Activated T-cell treated with anti-CD3 and anti-CD28 coated beads, Interleukin-2, amount 50 U/mL, for 72 hours (primary cell): Measurements from ENCODE around the gene ADCY10. TPM values are rescaled to one million over a fixed set of nuclear protein-coding genes. Genes with fewer than 3 reads are reported as not detected.
"Not testable (repeated sequence)": the region's sequence is repeated elsewhere in the genome, so short reads cannot be mapped to it uniquely, and the experiment has no call there.

Source experiments
- ATAC-seq, 2 donors: fragments of 150-1000 bp; cut with Tn5 transposase; replicated peaks in 1 of 2; 2 replicates each; pipeline ENCODE4 v1.10.0; 2021; ENCODE audit warnings: moderate library complexity in 2 of 2, mild to moderate bottlenecking in 1 of 2
- DNase-seq, 2 donors: peaks; one replicate each; pipeline ENCODE4 v3.0.0; 2021 to 2022; ENCODE audit warnings: mixed read lengths in 1 of 2
- H3K27ac Mint-ChIP-seq: one replicate; pipeline ENCODE4 v1.8.0; 2022; ENCODE audit warnings: mild to moderate bottlenecking, moderate library complexity, mixed read lengths
- H3K27me3 Mint-ChIP-seq: one replicate; pipeline ENCODE4 v1.8.0; 2022; ENCODE audit warnings: low read depth, mixed read lengths
- H3K36me3 Mint-ChIP-seq, 2 donors: one replicate each; pipeline ENCODE4 v1.8.0; 2022; ENCODE audit warnings: mixed read lengths in 2 of 2, mild to moderate bottlenecking in 1 of 2; ENCODE audit not compliant: insufficient read depth in 2 of 2
- H3K4me1 Mint-ChIP-seq: one replicate; pipeline ENCODE4 v1.8.0; 2022; ENCODE audit warnings: low read depth, mixed read lengths
- H3K4me3 Mint-ChIP-seq, 2 donors: one replicate each; pipeline ENCODE4 v1.8.0; 2022; ENCODE audit warnings: mild to moderate bottlenecking in 2 of 2, mixed read lengths in 2 of 2, moderate library complexity in 2 of 2
- H3K9me3 Mint-ChIP-seq, 2 donors: one replicate each; pipeline ENCODE4 v1.8.0; 2022; ENCODE audit warnings: mixed read lengths in 2 of 2
- total RNA-seq, 2 donors: library from RNA; stranded (reverse); gene quantifications; one replicate each; pipeline ENCODE4 v1.2.3, GENCODE V29; 2022

The ADCY10 gene
- total RNA-seq, 2 donors from 2014 or later = 0.07 to 0.12 TPM

DNA sequence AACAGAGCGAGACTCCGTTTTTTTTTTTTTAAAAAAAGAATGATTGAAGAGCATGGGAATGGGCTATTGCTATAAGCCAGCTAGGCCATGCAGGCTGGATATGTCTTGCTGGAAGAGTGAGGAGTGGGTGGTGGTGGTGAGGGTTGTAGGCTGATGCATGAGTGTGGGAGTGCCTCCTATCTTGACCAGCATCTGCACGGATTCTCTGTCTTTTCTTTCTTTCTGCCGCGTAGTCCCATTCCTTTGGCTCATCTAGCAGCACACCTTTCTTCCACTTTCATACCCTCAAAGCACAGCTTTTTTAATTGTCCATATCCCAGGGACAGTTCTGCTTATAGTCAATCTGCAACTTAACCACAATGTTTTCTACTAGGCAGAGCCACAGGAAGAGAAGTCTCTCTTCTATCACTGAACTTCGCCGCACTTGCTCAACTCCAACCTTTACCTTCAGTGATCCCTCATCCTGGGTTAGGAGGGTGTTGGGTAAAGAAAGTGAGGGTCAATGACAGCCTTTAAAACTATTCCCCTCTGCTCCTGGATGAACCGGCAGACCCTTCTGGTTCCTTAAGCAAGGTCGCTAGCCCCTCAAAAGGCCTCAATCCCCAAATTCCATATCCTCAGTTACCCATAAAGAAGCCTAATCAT lies 15.2 kb downstream of the ADCY10 start:
- ATAC-seq = no peak
- H3K27me3 Mint-ChIP-seq = no peaks in the 10 kb centered on the region

DNA sequence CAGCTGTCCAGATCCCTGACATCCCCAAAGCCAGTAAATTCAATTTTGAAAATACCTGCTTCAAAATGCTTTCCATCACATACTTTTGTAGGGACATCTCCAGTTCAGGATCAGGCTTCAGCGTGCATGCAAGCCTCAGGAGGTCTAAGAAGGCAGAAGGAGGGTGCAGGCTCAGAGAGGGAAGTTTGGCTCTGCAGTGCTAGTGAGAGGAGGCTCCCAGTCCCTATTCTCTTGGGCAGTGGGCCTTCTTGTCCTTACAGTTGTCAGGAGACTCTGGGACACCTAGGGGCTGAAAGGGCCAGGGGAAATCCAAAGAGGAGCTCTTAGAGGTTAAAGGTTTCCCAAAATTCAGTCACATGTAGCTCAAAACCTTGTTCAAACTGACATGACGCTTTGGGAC lies 20.1 kb downstream of the ADCY10 start:
- Mint-ChIP-seq H3K27ac (no peak overlapping the region), H3K36me3 (no peaks in the 10 kb centered on the region), H3K9me3 (no peaks in the 10 kb centered on the region), H3K4me1 (no peaks in the 10 kb centered on the region), H3K27me3 (no peaks in the 10 kb centered on the region), H3K4me3 (no peak overlapping the region)
- DNase-seq (no peak), ATAC-seq (no peak)

More for the DNA sequence above, 15.2 kb downstream of the ADCY10 start:
- Mint-ChIP-seq H3K36me3 (no peaks in the 10 kb centered on the region), H3K4me3 (no peak overlapping the region), H3K27ac (no peak overlapping the region), H3K4me1 (no peaks in the 10 kb centered on the region), H3K9me3 (no peaks in the 10 kb centered on the region)
- DNase-seq = no peak

DNA sequence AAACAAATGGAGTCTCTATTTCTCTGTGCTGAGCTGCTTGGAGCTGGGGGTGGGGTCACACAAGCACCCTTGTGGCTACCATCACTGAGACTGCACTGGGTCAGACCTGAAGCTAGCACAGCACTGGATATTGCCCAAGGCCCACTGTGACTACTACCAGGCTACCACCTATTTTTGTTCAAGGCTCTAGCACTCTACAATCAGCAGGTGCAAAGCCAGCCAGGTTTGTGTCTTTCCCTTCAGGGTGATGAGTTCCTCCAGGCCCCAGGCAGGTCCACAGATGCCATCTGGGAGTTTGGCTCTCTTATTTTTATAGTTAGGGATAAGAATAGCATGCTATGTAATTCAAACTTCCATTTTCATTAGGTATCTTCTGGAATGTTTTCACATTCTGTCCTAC lies 23.5 kb downstream of the ADCY10 start:
- DNase-seq = no peak
- H3K4me1 Mint-ChIP-seq = no peaks in the 10 kb centered on the region
- no peak overlapping the region for H3K4me3 Mint-ChIP-seq
- H3K9me3 Mint-ChIP-seq = peaks cover 0 to 2% of the 10 kb centered on the region in 2 donors
- H3K27ac Mint-ChIP-seq = no peak overlapping the region
- H3K27me3 Mint-ChIP-seq = no peaks in the 10 kb centered on the region
- H3K36me3 Mint-ChIP-seq = peaks cover 0 to 2% of the 10 kb centered on the region in 2 donors
- no peak for ATAC-seq

DNA sequence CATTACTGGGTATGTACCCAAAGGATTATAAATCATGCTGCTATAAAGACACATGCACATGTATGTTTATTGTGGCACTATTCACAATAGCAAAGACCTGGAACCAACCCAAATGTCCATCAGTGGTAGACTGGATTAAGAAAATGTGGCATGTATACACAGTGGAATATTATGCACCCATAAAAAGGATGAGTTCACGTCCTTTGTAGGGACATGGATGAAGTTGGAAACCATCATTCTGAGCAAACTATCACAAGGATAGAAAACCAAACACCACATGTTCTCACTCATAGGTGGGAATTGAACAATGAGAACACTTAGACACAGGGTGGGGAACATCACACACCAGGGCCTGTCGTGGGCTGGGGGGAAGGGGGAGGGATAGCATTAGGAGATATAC lies 26.7 kb downstream of the ADCY10 start:
- not testable (repeated sequence) for H3K36me3 Mint-ChIP-seq, H3K9me3 Mint-ChIP-seq, H3K4me3 Mint-ChIP-seq, H3K4me1 Mint-ChIP-seq, ATAC-seq, H3K27me3 Mint-ChIP-seq, H3K27ac Mint-ChIP-seq, DNase-seq

DNA sequence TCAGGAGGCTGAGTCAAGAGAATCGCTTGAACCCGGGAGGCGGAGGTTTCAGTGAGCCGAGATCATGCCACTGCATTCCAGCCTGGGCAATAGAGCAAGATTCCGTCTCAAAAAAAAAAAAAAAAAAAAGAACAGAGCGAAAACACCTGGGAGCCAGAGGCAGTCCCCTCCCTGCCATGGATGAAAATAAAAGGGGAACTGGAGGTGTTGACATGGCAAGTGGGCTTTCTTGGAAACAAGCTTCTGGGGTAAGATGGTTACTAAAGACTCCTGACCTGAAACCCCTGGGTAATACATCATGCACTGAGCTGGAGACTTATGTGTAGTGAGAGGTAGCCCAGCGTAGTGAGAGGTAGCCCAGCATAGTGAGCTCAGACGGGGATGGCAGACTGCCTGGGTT lies 31.6 kb downstream of the ADCY10 start:
- Mint-ChIP-seq H3K27ac (no peak overlapping the region), H3K9me3 (peaks cover 0 to 2% of the 10 kb centered on the region in 2 donors), H3K4me1 (no peaks in the 10 kb centered on the region), H3K36me3 (peaks cover 0 to 3% of the 10 kb centered on the region in 2 donors), H3K4me3 (no peak overlapping the region), H3K27me3 (no peaks in the 10 kb centered on the region)
- no peak for ATAC-seq
- no peak for DNase-seq

DNA sequence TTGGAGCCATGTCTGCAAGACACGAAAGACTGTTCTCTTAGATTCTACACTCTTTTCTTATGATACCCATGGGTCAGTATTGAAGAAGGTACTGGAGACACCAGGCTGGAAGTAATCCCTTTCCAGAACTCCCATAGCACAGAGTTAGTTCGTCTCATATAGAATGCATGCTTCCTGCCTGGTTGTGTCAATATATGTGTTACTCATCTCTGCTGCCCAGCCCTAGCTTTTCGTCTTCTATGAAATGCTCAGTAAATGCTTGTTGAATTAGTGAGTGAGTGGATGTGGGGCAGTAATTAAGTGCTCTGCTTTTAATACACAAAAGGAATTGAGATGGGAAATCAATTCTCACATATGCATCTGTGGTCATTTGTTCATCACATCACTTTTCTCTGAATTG lies 32.1 kb downstream of the ADCY10 start:
- ATAC-seq = no peak
- Mint-ChIP-seq H3K36me3 (peaks cover 0 to 3% of the 10 kb centered on the region in 2 donors), H3K27ac (no peak overlapping the region), H3K9me3 (peaks cover 0 to 2% of the 10 kb centered on the region in 2 donors), H3K4me3 (no peak overlapping the region), H3K27me3 (no peaks in the 10 kb centered on the region), H3K4me1 (no peaks in the 10 kb centered on the region)
- DNase-seq = no peak

DNA sequence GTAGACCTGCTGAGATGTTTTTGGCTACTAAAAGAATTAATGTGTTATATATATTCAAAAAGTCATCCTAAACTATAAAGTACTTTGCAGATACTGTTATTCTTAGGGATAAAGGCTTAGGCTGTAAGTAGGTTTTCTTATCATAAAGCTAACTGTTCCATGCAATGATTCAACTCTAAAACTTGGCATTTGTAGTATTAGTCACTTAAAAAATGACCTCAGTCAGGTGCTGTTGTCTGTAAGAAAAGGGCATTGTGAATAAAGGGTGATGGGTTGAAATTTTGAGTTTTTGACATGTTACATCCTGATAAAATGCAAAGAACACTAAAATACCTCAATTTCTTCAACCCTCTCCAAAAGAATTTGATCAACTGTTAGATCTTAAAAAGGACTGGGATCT lies 32.9 kb downstream of the ADCY10 start:
- Mint-ChIP-seq H3K4me1 (no peaks in the 10 kb centered on the region), H3K27ac (no peak overlapping the region), H3K36me3 (peaks cover 0 to 1% of the 10 kb centered on the region in 2 donors), H3K9me3 (no peaks in the 10 kb centered on the region), H3K4me3 (no peak overlapping the region), H3K27me3 (no peaks in the 10 kb centered on the region)
- no peak for ATAC-seq
- no peak for DNase-seq

DNA sequence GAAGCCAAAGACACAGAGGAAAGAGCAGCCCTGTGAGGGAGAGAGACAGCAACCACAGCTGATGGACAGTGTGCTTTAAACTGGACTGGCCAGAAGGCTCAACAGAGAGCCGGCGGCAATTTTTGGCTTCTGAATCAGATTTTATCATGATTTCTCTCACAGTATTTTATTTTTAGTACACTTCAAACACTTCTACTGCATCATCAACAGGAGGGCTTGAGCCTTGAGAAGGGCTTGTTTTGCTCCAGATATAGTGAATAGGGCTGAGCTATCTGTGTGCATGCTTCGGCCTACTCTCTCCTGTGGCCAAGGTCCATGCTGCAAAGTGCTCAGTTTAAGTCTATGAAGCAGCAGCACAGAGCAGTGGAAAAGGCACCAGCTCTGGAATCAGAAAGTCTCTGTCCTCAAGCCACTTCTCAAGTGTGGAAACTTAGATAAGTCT lies 33.3 kb downstream of the ADCY10 start:
- no peak for DNase-seq
- no peak overlapping the region for H3K27ac Mint-ChIP-seq

DNA sequence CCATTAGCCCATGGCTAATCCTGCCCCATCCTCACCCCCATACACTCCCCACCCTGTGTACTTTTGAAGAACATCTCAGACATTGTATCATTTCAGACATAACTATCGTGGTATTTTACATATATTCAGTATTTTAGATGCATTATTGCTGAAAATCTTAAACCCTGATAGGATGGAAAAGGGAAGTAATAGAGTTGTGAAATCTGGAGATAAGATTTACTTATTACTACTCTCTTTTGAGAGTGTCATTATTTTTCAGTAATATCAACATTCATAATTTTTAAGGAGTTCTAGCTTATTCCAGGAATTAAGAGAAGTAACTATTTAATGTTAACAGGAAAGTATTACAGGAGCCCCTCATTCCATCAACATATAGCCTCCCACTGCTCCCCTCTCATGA lies 34.4 kb downstream of the ADCY10 start:
- ATAC-seq (no peak), DNase-seq (no peak)
- no peak overlapping the region for H3K4me3 Mint-ChIP-seq
- H3K4me1 Mint-ChIP-seq = no peaks in the 10 kb centered on the region
- H3K9me3 Mint-ChIP-seq = no peaks in the 10 kb centered on the region
- no peaks in the 10 kb centered on the region for H3K27me3 Mint-ChIP-seq
- no peak overlapping the region for H3K27ac Mint-ChIP-seq
- no peaks in the 10 kb centered on the region for H3K36me3 Mint-ChIP-seq

More for the DNA sequence above, 33.3 kb downstream of the ADCY10 start:
- Mint-ChIP-seq H3K36me3 (peaks cover 0 to 1% of the 10 kb centered on the region in 2 donors), H3K4me3 (no peak overlapping the region), H3K9me3 (no peaks in the 10 kb centered on the region), H3K4me1 (no peaks in the 10 kb centered on the region), H3K27me3 (no peaks in the 10 kb centered on the region)
- ATAC-seq = no peak

DNA sequence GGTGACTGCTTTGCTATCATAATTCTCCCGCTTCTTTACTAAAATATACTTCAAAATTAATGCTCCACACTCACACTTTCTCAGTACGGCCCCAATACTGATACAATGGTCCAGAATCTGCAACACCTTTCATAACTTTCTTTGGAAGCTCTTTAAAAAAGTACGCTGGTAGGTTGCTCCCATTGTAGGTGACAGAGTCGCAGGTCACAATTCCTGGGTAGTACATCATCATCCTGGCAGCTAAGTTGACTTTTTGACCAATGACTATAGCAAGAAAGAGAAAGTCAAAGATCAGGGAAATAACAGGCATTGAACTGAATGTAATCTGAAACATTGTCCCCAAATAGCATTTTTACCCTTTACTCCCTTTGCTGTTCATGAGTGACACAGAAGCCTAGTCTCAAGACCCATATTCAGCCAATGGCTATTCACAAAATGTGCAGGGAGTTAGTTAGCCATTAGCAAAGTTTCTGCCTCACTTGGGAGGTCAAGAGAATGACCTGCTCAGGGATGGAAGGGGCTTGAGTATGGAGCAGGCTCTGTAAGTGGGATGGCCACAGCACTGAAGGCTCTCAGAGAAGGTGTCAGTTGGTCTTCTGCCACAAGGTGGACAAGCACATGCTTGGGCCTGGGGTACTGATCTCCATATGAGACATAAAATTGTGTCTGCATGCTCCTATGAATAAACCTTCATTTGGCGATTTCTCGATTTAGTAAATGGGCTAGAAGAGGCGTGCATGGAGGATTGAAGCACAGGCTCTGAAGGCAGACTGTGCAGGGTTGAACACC lies 35.4 kb downstream of the ADCY10 start:
- Mint-ChIP-seq H3K4me1 (no peaks in the 10 kb centered on the region), H3K27ac (no peak overlapping the region), H3K36me3 (no peaks in the 10 kb centered on the region), H3K4me3 (no peak overlapping the region), H3K9me3 (no peaks in the 10 kb centered on the region), H3K27me3 (no peaks in the 10 kb centered on the region)
- no peak for ATAC-seq
- no peak for DNase-seq

DNA sequence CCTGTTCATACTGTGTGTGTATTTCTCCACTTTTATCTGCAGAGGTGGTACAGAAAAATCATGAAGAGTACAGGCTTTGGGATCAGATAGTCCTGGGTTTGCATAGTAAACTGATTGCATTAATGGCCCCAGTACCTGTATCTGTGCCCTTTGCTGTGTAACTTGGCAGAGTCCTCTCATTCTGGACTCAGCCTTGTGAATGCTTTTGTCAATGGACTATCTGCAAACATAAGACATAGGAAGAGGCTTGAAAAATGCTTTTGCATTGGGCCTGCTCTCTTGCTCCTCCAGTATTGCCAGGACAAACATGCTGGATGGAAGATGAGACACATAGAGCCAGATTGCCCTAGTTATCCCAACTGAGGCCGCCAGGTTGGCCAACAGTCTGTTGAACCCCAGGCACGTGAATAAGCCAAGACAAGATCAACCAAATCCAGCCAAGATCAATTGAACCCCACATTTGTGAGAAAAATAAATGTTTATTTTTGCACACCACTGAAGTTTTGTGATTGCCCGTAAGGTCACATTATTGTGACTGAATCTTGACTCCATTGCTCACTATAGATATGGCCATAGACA lies 37.2 kb downstream of the ADCY10 start:
- ATAC-seq = no peak
- no peaks in the 10 kb centered on the region for H3K27me3 Mint-ChIP-seq
- no peak overlapping the region for H3K27ac Mint-ChIP-seq
- H3K9me3 Mint-ChIP-seq = no peaks in the 10 kb centered on the region
- H3K4me3 Mint-ChIP-seq = no peak overlapping the region
- no peaks in the 10 kb centered on the region for H3K36me3 Mint-ChIP-seq
- no peaks in the 10 kb centered on the region for H3K4me1 Mint-ChIP-seq
- no peak for DNase-seq

DNA sequence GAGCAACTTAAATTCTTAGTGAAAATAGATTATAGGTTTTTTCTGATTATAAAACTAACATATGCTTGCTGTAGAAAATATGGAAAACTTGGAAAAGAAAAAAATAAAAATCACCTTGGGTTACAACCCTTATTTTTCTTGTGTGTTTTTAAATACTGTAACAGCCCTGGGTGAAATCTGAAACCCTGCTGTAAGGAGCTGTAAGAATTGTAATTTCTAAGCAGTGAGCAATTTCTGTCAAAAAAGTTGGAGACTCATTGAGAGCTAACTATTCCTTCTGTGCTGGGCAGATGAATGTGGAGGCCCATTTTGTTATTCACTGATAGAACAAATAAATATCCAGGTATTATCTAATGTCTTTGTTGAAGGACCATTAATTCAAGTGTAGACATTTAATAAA lies 42.6 kb downstream of the ADCY10 start:
- H3K4me3 Mint-ChIP-seq = no peak overlapping the region
- no peaks in the 10 kb centered on the region for H3K9me3 Mint-ChIP-seq
- no peak overlapping the region for H3K27ac Mint-ChIP-seq
- ATAC-seq = no peak
- no peaks in the 10 kb centered on the region for H3K36me3 Mint-ChIP-seq
- DNase-seq = no peak
- no peaks in the 10 kb centered on the region for H3K4me1 Mint-ChIP-seq
- no peaks in the 10 kb centered on the region for H3K27me3 Mint-ChIP-seq

DNA sequence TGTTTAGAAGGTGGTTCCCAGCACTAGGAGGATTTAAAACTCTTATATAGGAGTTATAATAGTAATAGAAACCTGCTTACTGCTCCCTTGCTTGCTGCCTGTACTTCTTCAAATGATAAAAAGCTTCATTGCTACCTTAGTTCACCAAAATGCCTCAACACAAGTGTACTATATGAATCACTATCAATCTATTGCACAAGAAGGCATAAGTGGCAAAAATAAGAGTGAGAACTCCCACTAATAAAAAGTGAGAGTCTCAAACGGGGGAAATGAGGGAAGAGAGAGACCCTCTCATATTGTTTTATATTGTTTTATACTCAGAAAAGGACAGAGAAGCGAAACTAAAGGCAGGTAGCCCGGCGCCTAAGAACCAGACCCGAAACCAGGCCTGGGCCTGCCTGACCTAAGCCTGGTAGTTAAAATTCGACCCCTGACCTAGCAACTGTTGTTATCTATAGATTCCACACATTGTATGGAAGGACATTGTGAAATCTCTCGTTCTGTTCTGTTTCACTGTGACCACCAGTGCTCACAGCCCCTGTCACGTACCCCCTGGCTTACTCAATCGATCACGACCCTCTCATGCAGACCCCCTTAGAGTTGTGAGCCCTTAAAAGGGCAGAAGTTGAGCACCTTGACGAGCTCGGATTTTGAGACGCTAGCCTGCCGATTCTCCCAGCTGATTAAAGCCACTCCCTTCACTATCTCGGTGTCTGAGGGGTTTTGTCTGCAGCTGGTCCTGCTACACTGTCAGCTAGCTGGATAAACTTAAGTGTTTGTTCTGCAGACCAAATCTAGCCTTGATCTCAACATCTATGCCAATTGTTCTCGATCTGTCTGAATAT lies 44.6 kb downstream of the ADCY10 start:
- DNase-seq, ATAC-seq, H3K27ac Mint-ChIP-seq: not testable (repeated sequence)

More for the DNA sequence above, 44.6 kb downstream of the ADCY10 start:
- not testable (repeated sequence) for H3K4me1 Mint-ChIP-seq, H3K4me3 Mint-ChIP-seq, H3K27me3 Mint-ChIP-seq, H3K36me3 Mint-ChIP-seq, H3K9me3 Mint-ChIP-seq
